ENCODE results near the gene HSDL1.

The HSDL1 gene

GRCh38 chr16:84175350-84176081 lies 30.5 kb upstream of the HSDL1 start:
- DNase-seq, result peak; percentile 19

GRCh38 chr16:84174396-84174795 lies 29.4 kb upstream of the HSDL1 start:
- DNase-seq, result no peak

DNA sequence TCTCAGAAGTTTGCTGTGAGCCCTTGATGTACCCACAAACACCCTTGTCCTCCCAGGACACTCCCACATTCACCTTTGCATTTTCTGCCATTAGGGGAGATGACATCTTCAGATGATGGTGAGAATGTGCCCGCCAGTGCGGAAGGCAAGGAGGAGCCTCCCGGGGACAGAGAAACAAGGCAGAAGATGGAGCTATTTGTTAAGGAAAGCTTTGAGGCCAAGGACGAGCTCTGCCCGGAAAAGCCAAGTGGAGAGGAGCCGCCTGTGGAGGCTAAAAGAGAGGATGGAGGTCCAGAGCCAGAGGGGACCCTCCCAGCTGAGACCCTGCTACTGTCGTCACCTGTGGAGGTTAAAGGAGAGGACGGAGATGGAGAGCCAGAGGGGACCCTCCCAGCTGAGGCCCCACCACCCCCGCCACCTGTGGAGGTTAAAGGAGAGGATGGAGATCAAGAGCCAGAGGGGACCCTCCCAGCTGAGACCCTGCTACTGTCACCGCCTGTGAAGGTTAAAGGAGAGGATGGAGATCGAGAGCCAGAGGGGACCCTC lies 24.9 kb upstream of the HSDL1 start:
- DNase-seq, result no peak

DNA sequence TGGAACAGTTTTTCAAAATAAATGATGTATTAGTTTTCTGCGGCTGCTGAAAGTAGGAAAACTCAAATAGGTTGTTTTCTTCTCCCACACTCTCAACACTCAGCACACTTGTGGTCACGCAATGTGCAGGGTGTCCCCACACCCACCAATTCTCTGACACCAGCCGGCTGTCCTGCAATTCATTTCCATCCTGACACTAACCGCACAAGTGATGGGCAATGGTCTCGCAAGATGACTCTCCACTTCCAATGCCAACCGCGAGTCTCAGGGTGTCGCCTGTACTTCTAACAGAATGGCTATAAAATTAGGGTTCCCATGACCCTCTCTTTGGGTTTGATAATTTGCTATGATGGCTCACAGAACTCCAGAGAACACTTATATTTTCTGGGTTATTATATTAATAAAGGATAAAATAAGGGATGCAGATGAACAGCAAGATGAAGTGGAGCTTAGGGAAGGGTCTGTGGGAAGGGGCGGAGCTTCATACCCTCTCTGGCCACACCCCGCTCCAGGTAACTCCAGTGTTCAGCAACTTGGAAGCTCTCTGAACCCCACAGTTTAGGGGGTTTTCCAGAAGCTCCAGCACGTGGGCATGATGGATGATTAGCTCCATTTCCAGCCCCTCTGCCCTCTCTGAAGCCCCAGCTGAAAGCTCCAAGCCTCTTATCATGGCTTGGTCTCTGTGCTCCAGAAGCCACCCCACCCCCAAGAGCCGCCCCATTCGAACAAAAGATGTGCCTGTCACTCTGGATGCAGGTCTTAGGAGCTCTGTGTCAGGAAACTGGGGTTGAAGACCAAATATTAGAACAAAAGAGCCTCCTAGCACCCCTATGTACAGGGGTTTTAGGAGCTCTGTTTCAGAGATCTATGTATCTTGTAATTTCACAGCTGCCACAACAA lies 22.1 kb upstream of the HSDL1 start:
- no peak for DNase-seq

DNA sequence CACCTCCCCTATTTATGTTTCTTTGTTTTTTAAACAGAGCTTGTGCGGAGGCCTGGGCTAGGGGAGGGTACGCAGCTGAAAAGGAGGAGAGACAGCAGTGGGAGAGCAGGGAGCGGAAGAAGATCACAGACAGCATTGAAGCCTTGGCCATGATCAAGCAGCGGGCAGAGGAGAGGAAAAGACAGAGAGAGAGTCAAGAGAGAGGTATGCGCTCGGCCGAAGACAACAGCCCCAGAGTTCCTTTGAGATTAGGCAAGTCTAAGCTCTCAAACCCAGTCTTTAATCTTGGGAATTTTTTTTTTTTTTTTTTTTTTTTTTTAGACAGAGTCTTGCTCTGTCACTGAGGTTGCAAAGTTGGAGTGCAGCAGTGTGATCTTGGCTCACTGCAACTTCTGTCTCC lies 20.8 kb upstream of the HSDL1 start:
- DNase-seq, result no peak

- DNase-seq, result no peak
Observed at GRCh38 chr16:84161801-84162200, 16.8 kb upstream of the HSDL1 start.

DNA sequence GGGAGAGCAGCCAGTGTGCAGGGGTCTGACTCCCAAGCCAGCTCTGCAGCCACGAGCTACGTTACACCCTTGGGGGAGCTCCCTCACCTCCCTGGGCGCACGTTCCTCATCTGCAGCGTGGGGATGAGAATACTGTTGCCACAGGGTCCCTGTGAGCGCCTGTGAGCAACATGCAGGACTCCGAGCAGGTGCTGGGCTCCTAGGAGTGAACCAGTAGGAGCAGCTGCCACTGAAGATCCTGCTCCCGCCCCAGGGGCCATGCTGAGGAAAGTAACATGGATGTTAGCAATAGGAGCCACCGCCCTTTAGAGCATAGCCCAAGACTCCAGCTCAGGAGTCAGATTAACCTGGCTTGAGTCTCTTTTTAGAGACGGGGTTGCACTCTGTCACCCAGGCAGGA lies 16.1 kb upstream of the HSDL1 start:
- no peak for DNase-seq

DNA sequence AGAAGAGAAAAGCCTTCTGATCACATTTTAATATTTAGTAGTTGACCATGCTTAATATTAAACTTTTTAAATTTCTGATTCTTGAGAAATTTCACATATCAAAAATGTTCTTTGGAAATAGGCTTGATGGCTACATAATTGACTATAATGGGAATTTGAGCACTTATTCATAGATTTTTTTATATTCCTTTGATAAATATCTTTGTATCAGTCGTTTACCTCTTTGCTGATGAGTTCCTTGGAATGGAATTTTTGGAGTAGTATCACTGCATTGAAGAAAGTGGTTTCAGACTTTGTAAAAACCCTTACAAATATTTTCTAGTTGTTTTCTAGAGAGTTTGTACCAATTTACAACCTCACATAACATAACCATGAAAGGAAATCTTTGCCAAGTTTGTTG lies 14.8 kb upstream of the HSDL1 start:
- DNase-seq, result no peak

- DNase-seq, result no peak
Observed at GRCh38 chr16:84159007-84159406, 14.0 kb upstream of the HSDL1 start.

- no peak for DNase-seq
Observed at GRCh38 chr16:84156342-84156784, 11.4 kb upstream of the HSDL1 start.

DNA sequence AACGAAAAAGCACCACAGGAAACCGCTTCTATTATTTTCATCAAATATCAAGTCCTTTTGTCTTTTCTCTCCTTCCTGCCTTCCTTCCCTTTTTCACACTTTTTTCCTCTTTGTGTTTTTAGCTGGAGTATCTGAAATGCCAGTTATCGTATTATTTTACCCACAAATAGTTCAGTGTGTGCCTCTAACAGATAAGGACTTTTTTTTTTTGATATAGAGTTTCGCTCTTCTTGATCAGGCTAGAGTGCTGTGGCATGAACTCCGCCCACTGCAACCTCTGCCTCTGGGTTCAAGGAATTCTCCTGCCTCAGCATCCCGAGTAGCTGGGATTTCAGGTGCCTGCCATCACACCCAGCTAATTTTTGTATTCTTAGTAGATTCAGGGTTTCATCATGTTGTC lies 10.8 kb upstream of the HSDL1 start:
- DNase-seq, result no peak

DNA sequence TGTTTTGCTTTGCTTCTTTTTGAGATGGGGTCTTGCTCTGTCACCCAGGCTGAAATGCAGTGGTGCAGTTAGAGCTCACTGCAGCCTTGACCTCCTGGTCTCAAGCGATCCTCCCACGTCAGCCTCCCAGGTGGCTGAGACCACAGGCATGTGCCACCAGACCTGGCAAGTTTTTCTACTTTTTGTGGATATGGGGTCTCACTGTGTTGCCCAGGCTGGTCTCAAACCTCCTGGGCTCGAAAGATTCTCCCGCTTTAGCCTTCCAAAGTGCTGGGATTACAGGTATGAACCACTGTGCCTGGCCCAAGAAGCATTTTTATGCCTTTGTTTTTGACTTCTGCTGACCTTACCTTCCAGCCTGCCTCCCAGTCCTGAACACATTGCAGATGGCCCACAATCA lies 10.2 kb upstream of the HSDL1 start:
- no peak for DNase-seq

DNA sequence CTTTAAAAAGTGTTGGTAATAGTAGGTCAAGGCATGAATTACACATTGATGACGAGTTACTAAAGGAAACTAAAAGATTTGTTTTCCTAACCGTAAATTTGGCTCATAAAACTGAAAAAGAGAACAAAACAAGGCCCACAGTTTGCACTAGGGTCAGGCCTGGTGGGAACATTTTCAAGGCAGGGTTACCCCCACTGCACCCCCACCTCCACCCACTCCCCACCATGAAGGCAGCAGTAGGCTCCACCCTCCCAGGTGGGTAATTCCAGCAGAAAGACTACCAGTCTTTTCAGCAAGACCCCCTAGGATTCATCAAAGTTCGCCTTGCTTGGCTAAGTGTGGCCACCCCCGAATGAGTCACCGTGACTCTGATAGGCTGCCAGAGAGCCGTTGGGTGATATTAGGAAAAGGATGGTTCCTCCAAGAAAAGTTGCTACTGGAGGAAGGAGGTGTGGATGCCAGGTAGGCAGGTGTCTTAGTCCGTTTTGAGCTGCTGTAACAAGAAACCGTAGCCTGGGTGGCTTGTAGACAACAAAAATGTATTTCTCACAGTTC lies 8.8 kb upstream of the HSDL1 start:
- DNase-seq, result no peak

- no peak for DNase-seq
Observed at GRCh38 chr16:84150926-84151325, 5.9 kb upstream of the HSDL1 start.

DNA sequence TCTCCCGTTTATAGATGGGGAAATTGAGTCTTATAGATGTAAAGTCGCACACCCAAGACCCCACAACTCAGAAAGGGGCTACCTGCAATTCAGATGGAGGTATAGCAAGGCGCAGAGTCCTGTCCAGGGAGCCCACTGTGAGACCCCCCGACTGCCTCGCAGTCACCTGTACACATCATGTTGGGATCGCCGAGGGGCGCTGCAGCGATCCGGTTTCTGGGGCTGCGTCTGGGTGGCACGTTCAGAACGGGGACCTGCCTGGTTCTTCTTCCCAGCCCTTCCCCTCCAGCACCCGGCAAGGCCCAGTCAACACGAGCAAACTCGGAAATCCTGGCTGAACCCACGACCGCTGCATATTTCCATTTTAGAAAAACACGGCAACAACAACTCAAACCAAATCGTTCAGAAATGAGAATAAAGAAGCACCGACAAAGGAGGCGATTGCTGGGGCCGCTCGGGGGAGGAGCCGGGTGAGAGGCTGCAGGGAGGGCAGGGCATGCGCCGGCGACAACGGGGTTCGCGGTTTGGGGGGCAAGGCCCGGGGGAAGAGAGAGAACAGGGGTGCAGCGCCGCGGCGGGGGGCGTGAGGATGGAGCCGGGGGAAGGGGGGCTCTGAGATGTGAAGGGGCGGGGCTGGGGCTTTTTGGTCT lies 643 bp downstream of the HSDL1 start:
- DNase-seq, result no peak

DNA sequence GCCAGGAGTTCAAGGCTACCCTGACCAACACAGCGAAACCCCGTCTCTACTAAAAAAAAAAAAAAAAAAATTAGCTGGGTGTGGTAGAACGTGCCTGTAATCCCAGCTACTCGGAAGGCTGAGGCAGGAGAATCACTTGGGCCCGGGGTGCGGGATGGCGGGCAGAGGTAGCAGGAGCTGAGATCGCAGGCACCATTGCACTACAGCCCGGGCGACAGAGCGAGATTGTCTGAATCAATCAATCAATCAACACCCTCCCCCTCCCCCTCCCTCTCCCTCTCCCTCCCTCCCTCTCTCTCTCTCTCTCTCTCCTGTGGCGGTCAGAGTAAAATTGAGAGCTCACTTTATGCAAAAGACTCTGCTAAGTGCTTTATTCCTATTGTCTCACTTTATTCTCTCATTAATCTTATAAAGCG lies 1.2 kb downstream of the HSDL1 start:
- DNase-seq, result no peak

DNA sequence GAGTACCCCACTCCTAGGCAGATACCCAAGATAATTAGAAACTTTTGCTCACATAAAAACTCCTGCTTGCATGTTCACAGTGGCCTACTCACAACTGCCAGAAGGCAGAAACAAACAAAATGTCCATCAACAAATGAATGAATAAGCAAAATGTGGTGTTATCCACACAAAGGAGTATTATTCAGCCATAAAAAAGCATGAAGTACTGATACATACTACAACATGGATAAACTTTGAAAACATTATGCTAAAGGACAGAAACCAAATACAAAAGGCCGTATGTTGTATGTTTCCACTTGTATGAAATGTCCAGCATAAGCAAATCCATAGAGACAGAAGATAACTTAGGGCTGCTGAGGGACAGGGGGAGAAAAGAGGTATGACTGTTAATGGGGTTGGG lies 1.9 kb downstream of the HSDL1 start:
- no peak for DNase-seq

GRCh38 chr16:84141143-84141670 lies 3.8 kb downstream of the HSDL1 start:
- DNase-seq, result no peak

DNA sequence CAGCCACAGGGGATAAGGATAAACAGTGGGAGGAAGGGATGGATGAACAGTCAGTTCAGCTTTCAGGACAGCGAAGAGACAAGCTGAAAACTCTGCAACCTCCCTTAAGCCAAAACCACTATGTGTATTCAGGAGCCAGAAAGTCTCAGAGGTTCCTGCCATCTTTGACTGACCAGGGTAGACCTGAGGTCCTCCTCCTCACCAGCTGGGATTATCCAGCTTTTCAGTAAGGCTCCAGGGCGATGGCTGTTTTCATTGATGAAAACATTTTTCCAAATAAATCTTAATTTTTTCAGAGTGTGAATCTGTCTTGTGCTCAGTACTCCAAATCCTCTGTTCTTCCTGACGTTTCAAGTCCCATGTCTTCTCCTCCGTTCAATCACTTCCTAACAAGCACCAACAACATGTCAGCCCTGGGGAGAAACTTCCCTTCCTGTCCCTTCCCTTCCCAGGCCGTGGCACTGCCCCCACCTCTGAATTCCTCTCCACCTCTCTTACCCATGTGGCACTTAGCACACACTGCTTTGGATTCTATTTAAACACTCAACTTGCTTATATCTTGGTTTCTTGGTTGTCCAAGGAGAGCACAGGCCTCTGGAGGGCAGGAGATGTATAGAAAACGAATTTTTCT lies 5.2 kb downstream of the HSDL1 start:
- no peak for DNase-seq

DNA sequence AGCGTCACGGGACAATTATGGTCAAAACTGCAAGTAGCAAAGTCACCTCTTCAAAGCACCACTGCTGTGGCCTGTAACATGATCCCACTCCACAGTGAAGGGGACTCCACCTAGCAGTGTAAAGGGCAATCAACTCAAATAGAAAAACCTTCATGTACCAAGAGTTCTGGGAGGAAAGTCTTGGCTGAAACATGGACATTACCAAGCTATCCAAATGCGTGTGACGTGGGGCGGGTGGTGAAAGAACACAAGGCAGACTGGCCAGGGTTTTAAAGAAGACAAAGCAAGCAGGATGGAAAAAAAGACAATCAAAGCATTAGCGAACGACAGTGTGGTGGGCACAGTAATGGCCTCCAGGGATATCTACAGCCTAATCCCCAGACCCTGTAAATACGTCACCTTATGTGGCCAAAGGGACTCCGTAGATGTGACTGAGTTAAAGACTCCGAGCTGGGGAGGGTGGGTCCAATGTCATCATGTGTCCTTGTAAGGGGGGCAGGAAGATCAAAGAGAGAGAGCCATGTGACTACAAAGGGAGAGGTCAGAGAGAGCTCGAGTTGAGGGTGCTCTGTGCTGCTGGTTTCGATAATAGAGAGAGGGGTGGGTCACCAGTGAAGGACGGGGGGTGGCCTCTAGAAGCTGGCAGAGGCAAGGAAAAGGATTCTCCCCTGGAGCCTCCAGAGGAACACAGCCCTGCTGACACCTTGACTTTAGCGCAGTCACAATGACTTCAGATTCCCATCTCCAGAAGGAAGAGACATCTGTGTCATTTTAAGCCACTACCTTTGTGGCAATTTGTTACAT lies 6.0 kb downstream of the HSDL1 start:
- no peak for DNase-seq

- DNase-seq, result no peak
Observed at GRCh38 chr16:84138500-84138823, 6.5 kb downstream of the HSDL1 start.

All from SIG-M5 (cell line).